ENCODE measurements around the gene RHOU.

- TF ChIP-seq POLR2A (IDR thresholded peaks at IDR 0.05), result no peak
- TF ChIP-seq, protein P1, sequence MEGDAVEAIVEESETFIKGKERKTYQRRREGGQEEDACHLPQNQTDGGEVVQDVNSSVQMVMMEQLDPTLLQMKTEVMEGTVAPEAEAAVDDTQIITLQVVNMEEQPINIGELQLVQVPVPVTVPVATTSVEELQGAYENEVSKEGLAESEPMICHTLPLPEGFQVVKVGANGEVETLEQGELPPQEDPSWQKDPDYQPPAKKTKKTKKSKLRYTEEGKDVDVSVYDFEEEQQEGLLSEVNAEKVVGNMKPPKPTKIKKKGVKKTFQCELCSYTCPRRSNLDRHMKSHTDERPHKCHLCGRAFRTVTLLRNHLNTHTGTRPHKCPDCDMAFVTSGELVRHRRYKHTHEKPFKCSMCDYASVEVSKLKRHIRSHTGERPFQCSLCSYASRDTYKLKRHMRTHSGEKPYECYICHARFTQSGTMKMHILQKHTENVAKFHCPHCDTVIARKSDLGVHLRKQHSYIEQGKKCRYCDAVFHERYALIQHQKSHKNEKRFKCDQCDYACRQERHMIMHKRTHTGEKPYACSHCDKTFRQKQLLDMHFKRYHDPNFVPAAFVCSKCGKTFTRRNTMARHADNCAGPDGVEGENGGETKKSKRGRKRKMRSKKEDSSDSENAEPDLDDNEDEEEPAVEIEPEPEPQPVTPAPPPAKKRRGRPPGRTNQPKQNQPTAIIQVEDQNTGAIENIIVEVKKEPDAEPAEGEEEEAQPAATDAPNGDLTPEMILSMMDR (IDR thresholded peaks at IDR 0.05), result no peak
Observed at GRCh38 chr1:228777236-228777635, 42.0 kb downstream of the RHOU start.
